ENCODE measurements around the gene MAEA.
A peak's percentile ranks its signal among the peaks of the same experiment; 100 is the strongest.
"Not testable (repeated sequence)": the region's sequence is repeated elsewhere in the genome, so short reads cannot be mapped to it uniquely, and the experiment has no call there.

MAEA gene

DNA sequence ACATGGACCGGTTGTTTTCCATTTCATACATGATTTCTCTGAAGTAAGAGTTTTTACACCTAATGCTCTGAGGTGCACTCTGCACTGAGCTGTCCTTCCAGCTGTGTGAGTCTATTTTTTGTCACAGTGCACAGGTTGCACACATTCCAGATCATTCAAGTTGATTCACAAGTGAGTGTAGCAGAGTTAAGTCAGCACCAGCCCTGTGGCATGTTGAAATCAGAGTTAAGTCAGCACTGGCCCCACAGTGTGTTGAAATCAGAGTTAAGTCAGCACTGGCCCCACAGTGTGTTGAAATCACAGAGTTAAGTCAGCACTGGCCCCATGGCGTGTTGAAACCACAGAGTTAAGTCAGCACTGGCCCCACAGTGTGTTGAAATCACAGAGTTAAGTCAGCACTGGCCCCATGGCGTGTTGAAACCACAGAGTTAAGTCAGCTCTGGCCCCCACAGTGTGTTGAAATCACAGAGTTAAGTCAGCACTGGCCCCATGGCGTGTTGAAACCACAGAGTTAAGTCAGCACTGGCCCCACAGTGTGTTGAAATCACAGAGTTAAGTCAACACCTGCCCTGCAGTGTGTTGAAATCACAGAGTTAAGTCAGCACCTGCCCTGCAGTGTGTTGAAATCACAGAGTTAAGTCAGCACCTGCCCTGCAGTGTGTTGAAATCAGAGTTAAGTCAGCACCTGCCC lies 45.6 kb downstream of the MAEA start:
- DNase-seq (ENCODE audit: low spot score): not testable (repeated sequence)

DNA sequence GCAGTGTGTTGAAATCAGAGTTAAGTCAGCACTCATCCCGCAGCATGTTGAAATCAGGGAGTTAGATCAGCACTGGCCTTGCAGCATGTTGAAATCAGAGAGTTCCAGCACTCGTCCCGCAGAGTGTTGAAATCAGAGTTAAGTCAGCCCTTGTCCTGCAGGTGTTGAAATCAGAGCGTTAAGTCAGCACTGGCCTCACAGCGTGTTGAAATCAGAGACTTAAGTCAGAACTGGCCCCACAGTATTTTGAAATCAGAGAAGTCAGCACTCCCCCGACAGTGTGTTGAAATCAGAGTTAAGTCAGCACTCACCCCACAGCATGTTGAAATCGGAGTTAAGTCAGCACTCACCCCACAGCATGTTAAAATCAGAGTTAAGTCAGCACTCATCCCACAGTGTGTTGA lies 46.4 kb downstream of the MAEA start:
- DNase-seq (ENCODE audit: low spot score): no peak

DNA sequence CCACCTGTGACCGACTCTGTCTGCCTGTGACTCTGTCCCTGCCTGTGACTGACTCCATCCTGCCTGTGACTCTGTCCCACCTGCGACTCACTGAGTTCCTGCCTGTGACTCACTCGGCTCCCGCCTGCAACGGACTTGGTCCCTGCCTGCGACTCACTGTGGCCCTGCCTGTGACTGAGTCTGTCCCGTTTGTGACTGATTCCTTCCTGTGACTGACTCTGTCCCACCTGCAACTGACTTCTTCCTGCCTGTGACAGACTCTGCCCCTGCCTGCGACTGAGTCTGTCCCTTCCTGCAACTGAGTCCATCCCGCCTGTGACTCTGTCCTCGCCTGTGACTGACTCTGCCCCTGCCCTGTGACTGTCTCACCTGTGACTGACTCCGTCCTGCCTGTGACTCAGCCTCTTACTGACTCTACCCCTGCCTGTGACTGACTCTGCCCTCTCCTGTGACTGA lies 47.7 kb downstream of the MAEA start:
- no peak for DNase-seq (ENCODE audit: low spot score)

DNA sequence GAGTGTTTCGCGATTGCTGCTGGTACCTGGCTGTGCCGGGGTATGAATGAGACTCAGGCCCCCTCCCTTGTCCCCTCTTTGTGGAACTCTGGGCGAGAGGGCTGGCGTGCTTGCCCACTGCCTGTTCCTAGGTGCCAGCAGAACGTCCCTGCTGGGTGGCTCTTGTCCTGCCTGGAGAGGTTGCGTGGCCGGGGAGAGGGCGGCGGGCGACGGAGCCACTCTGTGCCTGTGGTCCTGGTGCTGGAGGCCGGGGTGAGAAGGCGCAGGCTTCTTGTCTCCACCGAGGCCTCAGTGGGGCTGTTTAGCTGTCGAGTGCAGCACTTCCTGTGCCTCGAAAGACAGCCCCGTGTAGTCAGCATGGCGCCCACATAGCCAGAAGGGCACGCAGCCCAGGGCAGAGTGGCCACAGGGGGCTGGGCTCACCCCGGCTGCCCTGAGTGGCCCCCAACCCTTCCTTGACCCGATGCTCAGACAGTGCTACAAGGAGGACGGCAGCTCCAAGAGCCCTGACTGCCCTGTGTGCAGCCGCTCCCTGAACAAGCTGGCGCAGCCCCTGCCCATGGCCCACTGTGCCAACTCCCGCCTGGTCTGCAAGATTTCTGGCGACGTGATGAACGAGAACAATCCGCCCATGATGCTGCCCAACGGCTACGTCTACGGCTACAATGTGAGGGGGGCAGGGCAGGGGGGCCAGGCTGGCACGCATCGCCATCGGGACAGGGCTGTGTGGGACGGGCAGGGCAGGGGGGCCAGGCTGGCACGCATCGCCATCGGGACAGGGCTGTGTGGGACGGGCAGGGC lies 48.5 kb downstream of the MAEA start:
- DNase-seq (ENCODE audit: low spot score): no peak

DNA sequence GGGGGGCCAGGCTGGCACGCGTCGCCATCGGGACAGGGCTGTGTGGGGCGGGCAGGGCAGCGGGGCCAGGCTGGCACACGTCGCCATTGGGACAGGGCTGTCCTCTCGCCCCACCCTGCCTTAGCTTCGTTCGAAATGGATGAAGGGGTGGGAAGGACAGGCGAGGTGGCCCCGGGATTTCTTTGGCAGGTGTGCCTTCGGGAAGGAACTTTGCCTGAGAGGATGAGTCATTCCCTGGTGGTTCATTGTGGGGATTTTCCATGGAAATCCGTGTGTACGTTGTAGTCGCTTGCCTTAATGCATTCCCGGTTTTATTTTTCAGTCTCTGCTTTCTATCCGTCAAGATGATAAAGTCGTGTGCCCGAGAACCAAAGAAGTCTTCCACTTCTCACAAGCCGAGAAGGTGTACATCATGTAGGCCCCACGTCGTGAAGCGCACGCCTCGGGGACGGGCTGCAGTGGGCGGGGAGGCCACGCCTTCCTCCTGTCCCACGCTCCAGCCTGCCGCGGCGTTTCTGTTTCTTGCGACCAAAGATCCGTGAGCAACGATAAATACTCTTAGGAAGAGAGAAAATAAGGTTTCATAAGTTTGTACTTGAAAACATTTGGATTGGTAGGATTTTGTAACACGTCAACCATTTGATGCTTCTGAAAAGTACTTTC lies 49.2 kb downstream of the MAEA start:
- no peak for DNase-seq (ENCODE audit: low spot score)

DNA sequence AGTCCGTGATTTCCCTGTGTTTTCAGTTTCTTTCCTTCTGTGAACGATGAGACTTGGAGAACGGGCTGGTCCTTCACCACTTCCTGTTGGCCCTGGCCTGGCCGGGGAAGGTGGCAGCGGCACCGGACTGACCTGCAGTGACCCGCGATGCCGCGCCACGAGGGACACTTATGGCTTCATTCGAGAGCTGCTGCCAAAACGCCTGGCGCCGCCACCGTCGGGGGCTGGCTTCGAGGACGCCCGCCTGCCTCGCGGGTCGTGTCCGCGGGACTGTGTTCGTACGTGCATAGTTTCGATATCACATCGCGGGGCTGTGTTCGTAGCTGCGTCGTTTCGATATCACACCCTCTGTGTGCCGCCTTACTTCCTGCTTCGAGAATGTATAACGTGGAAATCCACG lies 49.8 kb downstream of the MAEA start:
- no peak for DNase-seq (ENCODE audit: low spot score)

DNA sequence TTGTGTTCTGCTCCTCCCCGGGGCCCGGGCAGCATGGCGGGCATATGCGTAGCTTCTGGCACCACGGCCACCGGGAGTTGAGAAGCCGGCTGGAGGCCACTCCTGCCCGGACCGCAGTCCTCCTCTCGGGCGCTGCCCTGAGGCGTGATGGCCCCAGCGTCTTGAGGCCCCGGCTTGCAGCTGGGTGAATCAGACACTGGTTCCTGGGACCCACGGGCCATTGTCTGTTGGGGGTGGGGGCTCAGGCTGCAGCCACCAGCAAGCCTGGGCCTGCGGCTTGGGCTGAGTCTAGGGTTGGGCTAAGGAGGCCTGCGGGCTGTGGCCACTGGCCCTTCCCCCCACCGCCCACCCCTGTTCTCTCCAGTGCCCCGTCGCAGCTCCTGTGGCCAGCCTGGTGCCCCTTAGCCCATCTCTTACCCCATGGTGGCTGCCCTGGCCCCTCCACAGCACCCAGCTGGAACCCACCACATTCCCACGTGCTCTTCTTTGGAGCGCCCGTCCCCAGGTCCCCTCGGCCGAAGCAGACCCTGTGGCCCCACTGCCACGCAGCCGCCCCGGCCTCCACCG lies 50.6 kb downstream of the MAEA start:
- DNase-seq (ENCODE audit: low spot score): no peak

DNA sequence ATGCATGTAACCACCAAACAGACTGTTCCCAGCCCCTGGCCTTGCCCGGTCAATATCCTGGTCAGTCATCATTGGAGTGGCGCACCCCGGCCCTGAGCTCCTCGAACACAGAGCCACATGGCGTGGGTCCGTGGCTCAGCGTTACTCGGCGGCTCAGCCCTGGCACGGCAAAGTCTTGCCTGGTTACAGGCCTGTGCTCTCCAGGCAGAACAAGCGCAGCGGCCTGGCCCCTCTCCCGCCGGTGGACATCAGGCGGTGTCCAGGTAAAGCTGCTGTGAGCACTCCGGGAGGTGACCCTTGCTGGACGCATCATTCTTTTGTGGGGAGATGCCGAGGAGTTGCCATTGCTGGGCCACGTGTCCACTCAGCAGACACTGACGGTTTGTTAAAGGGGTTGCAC lies 51.2 kb downstream of the MAEA start:
- no peak for DNase-seq (ENCODE audit: low spot score)

DNA sequence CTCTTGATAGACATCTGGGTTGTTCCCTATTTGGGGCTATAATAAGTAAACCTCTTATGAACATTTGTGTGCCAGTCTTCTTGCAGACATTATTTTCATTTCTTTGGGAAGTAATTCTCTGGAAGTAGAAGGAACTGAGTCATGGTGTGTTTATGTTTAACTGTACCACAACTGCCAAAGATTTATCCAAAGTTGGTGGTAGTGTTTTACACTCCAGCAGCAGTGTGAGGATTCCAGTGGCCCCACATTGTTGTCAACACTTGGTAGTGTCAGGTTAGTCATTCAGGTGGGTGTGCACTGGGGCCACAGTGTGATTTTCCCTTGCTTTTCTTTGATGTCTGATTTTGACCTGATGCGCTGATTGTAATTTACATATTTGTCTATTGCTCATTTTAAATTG lies 52.3 kb downstream of the MAEA start:
- no peak for DNase-seq (ENCODE audit: low spot score)

DNA sequence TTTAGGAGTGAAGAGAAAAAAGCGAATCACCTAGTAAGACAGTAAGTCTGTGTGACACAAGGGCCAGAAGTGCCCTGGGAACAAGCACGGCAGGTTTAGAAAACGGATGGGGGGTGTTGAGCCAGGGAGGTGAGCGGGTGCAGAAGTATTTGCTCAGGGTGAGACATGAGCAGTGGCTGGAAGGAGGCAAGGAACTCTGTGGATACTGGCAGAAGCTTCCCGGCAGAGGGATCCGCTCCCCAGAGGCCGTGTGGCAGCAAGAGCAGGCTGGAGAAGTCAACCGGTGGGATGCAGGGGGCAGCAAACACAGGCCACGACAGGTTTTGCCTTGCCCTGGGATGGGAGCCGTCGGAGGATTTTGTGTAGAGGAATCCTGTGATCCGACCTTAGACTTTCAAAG lies 55.0 kb downstream of the MAEA start:
- no peak for DNase-seq (ENCODE audit: low spot score)

DNA sequence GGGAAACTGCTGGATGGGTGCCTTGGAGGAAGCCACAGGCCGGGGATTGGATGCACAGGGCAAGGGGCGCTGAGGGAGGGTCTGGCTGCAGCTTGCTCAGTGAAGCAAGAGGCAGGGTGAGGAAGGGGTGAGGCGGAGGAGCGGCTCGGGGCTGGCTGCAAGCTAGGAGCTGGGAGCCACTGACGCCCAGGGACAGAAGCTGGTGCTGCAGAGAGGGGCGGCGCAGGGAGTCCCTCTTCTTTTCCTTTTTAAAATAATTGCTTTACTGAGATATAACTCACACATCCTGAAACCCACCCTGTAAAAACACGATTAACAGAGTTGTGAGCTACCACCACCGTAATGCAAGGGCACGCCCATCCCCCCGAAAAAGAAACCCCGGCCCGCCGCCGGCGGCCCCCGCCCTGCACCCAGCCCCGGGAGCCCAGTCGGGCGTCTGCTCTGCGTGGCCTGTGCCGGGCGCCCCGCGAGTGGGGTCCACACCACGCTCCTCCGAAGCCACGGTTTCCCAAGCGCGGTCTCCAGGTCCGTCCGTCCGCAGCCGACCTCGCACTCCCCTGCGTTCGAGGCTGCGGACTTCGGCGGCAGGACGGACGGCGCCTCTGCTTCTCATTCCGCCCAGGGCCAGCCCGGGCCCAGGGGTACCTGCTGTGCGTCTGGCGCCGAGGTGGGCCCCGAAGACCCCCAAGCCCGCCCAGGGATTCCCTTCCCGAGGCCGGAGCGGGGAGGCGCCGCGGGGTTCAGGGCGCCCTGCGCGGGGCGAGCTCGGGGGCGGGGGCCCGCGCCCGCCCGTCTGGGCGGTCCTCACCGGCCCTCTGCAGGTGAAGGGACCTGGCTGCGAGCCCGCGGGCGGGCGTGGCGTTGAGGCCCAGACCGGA lies 56.5 kb downstream of the MAEA start:
- no peak for DNase-seq (ENCODE audit: low spot score)

DNA sequence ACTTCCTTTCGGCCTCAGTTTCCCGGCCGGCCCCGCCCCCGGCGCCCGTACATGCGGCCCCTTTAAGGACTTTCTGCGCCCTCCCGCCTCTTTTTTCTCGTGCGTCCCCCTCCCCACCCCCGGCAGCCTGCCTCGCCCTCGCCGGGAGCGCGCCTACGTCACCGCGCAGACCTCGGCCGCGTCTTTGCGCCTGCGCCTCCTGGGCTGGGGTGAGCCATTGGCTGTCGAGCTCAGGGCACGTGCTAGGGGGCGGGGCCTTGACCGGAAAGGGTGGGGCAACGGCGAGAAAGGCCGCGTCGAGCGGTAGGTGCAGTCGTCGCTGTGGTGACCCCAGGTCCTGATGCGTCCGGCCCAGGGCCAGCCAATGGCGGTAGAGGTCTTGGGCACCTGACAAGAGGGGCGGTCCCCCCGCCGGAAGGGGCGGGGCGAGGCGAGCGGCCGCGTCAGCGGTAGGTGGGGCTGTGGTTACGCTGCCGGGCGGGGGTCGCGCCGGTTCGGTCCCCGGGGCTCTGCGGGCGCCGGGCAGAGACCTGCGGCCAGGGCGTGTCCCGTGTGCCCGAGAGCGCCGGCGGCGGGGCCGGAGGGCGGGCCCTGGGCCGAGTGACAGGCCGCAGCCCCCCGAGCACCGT lies 57.2 kb downstream of the MAEA start, which contains the start of gene UVSSA:
TSS of gene UVSSA (plus strand) at position 428 of the 629 bp plus-strand sequence. CDS start 884 bp downstream, outside the sequence.
- DNase-seq (ENCODE audit: low spot score): peak; percentile 99

DNA sequence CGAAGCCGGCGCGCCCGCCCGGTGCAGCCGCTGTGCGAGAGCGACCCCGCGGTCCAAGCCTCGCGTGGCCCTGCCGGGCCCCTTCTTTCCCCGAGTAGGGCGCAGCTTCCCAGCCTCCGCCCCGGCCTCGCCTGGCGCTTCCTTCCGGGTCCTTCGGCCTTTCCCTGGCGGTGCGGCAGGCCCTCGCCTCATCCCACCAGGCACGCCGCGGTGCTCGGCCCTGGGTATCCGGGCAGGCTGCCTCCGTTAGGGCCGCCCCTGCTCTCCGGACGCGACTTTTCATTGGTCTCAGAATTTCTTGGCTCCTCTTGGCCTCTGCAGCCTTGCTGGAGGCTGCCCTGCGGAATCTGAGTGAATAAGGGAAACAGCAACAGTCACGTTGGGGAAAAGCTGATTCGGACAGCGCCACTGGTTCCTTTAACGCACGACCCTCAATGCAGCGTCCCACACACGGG lies 57.7 kb downstream of the MAEA start:
- peak; percentile 45 for DNase-seq (ENCODE audit: low spot score)

DNA sequence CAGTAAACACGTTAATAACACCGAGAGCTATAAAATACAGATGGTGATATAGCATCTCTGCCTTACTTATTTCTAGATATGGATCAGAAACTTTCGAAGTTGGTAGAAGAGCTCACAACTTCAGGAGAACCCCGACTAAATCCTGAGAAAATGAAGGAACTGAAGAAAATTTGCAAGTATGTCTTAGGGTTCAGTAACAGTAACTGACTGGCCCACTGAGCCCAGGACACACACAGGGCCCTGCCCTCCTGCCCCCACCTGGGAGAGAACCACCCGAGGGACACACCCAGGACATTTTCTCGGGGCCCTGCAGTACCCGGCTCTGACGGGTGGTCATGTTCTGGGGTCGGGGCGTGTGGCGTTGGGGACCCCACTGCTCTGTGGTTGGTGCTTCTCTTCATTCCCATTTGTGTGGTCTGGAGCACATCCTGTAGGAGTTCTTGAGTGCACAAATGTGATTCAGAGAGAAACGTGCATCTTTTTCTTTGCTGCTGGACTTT lies 58.4 kb downstream of the MAEA start:
- DNase-seq (ENCODE audit: low spot score): no peak

DNA sequence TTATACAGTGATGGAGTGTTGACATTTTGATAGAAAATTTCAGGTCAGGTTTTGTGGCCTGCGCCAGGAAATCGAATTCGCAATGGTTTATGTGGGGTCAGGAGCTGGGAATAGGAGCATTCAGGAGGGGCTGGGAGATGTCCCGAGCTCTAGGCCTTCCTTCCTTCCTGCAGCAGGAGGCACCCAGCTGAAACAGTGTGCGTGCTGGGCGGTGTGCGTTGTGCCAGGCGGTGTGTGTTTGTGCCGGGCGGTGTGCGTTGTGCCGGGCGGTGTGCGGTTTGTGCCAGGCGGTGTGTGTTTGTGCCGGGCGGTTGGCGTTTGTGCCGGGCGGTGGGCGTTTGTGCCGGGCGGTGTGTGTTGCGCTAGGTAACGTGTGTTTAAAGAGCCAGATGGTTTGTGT lies 59.1 kb downstream of the MAEA start:
- DNase-seq (ENCODE audit: low spot score): no peak

DNA sequence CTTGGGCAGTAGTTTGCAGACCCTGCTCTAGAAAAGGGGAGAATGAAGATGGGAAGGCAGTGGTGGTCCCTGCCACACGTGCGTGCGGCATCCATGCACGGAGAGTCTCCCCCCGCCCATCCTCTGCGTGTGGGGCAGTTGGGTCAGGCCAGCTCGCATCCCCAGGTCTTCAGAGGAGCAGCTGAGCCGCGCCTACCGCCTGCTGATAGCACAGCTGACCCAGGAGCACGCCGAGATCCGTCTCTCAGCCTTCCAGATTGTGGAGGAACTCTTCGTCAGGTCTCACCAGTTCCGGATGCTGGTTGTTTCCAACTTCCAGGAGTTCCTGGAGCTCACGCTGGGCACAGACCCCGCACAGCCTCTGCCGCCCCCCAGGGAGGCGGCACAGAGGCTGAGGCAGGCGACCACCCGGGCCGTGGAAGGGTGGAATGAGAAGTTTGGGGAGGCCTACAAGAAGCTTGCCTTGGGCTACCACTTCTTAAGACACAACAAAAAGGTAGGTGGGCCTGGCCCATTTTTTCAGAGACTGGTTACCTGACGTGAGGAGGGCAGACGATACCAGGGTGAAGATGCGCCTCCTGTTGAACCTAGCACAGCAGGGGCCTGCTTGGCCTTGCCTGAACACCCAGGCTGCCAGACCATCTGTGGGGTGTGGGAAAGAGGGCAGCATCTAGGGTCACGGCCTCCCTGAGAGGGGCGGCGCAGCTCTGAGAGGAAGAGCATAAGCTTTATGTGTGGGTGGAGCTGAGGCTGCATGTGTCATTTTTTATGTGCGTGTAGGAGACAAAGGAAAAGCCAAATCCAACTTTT lies 59.9 kb downstream of the MAEA start:
- no peak for DNase-seq (ENCODE audit: low spot score)

DNA sequence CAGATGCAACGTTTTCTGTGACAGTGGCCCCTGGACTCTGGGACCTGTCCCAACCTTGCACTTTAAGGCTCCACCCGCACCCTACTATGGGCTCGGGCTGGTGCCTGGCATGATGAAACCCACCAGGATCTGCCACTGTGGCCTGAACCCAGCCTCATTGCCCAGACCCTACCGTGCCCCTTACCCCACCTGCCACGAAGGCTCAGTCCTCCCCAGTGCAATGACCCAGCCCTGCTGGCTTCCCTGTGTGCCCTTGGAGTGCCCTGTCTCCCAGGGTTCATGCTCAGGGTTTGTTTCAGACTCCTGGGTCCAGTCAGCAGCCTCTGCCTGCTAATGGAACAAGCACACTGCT lies 60.5 kb downstream of the MAEA start:
- DNase-seq (ENCODE audit: low spot score): no peak

DNA sequence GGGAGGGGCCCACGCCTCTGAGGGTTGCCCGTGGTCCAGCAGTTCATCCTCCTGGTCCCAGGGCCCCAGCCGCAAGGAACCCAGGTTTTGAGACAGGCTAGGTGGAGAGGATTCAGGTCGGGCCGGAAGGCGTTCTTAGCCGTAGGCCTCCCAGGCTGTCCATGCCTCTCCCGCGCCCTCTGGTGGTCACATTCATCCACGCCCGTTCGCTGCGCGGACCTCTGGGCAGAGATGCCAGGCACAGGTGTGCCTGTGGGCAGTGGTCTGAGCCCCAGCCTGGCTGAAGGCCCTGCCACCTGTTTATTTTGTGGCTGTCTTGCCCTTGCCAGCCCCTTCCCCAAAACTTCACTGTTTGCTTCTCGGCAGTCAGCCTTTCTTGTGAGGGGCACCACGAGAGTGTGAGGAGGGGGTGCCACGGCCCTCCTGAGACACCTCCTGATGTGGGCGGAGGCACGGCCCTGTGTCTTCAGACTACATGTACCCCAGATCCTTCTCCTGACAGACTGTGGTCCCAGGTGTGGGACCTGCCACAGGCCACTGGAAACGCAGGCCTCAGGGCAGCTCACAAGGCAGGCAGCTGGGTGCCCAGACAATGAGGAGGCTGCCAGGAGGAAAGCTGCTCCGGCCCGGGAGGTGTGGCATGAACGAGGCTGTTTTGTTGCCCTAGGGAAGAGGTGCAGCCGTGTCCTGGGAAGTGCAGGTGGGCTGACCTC lies 62.3 kb downstream of the MAEA start:
- peak; percentile 30 for DNase-seq (ENCODE audit: low spot score)

DNA sequence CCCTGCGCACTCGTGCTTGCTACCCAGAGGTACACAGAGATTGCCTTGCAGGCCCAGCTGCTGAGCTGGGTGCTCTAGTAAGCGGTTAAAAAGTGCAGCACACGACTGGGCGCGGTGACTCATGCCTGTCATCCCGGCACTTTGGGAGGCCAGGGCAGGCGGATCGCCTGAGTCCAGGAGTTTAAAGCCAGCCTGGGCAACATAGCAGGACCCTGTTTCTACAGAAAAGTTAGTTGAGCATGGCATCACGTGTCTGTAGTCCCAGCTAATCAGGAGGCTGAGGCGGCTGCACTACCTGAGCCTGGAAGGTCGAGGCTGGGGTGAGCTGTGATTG lies 62.8 kb downstream of the MAEA start:
- DNase-seq (ENCODE audit: low spot score): no peak
